GM12864 (cell line): ENCODE results near the gene KY.

Experiments
- DNase-seq: peaks from one replicate; pipeline ENCODE4 v3.0.0-alpha.2; 2011; ENCODE audit warnings: low read depth
- H3K4me3 ChIP-seq: 2 replicates; pipeline ENCODE4 v1.5.1; 2011; ENCODE audit warnings: mild to moderate bottlenecking, low read depth, low read length, control low read depth
- CTCF ChIP-seq: IDR thresholded peaks from 2 replicates; pipeline ENCODE4 v1.5.1; 2011; ENCODE audit warnings: low read depth, mild to moderate bottlenecking, moderate library complexity, low read length, control low read depth, inconsistent platforms; ENCODE audit errors: missing control alignments

The KY gene

DNA sequence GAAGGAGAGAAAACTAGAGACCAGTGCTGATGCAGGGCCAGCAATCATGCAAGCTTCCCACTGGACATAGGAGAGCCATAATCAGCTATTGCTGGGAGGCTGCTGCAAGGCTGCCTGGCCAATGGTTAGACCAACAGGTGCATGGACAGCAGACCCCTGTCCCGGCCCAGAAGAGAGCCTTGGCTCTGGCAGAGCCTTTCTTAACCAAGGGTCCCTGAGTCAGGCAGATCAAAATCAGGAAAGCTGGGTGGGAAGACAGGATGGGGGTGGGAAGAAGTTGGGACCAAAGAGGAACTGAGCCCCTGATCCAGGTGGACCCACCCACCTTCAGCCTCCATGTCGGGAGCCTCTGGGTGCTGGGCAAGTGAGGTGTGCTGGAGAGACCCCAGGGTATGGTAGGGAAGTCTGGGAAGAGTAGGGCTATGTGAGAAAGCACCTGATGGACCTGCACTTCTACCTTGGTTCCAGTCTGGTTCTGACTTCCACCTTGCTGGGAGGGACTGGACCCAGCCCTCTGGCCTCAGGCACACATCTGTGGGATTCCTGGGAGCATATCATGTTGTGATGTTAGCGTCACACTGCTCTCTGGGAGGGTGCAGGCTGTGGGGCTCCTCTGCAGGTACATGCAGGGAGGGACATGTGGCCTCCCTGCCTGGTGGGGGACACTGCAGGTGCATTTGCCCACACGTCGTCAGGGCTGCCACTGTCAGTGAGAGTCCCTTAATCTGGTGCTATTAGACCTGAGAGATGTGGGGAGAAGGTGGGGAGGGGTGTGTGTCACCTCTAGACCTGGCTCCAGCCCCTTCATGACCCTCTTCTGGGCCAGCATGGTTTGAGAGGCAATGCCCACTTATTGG is 24.7 kb downstream of the KY start:
- DNase-seq, result no peak
- no peak for TF ChIP-seq CTCF
- H3K4me3 ChIP-seq, result no peak overlapping the region

GRCh38 chr3:134625462-134625861 is 25.4 kb downstream of the KY start:
- H3K4me3 ChIP-seq, result no peak overlapping the region
- DNase-seq, result no peak
- no peak for TF ChIP-seq CTCF

GRCh38 chr3:134624537-134625287 is 26.1 kb downstream of the KY start:
- TF ChIP-seq CTCF, result no peak
- DNase-seq, result no peak
- H3K4me3 ChIP-seq, result no peak overlapping the region

DNA sequence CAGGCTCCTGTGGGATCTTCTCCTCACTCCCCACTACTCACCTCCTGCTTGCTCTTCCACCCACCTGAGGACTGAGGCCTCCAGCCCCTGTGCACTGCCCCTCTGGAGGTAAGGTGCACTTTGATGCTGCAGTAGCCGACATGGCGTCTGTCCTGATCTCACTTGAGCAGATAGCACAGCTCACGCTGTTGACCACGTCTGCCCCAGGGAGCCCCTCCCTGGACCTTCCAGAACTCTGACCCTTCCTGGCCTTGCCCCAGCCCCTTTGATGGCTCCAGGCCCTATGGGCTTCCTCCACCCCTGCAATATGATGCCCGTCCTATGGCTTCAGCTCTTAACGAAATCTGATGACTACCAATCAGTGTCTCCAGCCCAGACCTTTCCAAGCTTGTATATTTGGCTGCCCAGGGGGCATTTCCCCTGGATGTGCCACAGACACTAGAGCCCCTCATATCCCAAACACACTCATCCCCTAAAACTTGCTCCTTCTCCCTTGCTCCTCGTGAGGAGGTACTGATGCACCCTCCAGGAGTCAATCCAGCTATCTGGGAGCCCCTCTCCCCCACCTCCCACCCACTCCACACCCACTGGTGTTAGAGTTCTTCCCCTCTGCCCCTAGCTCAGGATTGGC is 27.1 kb downstream of the KY start:
- H3K4me3 ChIP-seq, result no peak overlapping the region
- no peak for TF ChIP-seq CTCF
- DNase-seq, result no peak

DNA sequence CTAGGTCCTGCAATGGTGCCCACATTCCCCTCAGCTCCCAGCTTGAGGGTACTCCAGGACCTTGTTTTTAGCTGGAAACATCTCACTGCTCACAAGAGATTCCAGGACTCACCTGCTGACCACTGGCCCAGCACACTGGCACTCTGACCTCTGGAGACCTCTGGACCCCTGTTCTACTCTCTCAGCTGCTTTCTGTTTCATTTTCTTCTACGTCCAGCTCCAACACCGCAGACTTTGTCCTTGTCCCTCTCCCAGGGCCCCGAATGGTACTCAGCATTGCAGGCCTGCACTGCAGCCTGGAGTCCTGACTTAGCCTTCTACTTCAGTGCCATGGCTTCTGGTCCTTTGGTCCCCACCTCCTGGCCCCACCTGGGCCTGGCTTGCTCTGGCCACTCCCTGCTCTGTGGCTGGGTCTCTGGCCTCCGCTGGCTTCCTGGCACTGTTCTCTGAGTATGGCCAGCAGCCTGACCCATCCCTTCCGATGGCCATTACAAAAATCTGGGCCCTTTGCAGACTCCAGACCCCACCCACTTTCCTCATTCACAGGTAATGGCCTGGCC is 27.9 kb downstream of the KY start:
- TF ChIP-seq CTCF, result no peak
- no peak overlapping the region for H3K4me3 ChIP-seq
- DNase-seq, result no peak

- no peak for DNase-seq
- H3K4me3 ChIP-seq, result no peak overlapping the region
- no peak for TF ChIP-seq CTCF
Observed at GRCh38 chr3:134621854-134622253, 29.0 kb downstream of the KY start.
